T-helper 2 cell (primary cell): Measurements from ENCODE around the gene LYPLA2.

Source experiments
- DNase-seq, 5 experiments: peaks; one replicate each; pipeline versions ENCODE4 v3.0.0 to v3.0.0-alpha.2; 2012 to 2022
- total RNA-seq, 2 donors: gene quantifications; one replicate each; lab custom pipeline; 2026; lab: John Stamatoyannopoulos, UW

LYPLA2 gene
- total RNA-seq = 27.7 to 34.7 reads per million in 2 donors

DNA sequence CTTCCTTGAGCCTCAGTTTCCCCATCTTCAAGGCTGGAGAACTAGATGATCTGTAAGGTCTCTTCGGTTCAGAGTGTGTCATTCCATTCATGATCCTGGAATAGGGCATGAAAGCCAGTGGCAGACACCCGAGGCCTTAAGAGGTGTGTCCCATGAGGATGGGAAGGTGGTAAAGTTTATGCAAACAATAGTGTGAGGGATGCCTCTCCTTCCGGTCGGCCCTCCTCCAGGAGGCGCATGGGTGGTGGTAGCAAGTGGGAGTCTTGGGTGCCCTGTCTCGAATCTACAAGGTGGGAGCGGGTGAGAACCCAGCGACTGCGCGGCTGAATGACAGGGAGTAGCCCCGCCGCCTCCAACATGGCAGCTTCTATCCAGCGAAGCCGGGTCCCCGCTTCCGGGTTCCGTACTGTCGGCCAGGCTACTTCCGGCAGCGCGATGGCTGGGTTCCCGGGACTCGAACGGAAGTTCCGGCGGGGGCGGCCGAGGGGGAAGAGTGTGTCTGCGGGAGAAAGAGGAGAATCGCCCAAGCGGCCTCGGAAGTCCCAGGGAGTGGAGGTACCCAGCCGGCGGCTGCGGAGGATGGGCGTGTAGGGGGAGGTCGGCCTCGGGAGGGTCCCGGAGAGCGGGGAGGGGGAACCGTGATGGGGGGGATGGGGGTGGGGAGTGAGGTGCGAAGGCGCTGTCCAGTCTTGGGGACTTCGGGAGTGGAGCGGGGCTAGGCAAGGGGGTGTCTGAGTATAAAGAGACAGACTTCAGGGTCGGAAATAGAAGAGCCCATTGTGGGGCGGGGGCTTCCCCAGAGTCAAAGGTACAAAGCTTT is at the start of gene LYPLA2:
Gene LYPLA2, plus strand, starts transcription at position 450 of the 820 bp plus-strand sequence. CDS start 1,538 bp downstream, outside the sequence.
- DNase-seq = peak; percentile 71 to 91 (median 80)

DNA sequence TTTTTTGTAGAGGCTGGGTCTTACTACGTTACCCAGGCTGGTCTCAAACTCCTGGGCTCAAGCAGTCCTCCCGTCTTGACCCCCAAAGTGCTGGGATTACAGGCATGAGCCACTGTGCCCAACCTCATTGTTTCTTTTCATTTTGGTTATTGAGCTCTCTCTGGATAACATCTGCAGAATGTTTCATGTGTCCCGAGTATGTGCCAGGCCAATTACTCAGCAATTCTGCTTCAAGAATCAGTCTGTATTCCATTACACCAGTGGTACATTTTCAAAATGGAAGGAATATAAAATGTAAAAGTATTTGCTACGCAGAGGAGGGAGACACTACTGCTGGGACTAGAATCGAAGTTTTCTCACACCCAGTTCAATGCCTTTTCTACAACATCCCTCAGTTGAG is 49.3 kb upstream of the LYPLA2 start:
- no peak for DNase-seq

GRCh38 chr1:23742670-23743286 is 48.2 kb upstream of the LYPLA2 start:
- peak in 2 of 5 experiments; percentile 7 to 8 for DNase-seq

DNA sequence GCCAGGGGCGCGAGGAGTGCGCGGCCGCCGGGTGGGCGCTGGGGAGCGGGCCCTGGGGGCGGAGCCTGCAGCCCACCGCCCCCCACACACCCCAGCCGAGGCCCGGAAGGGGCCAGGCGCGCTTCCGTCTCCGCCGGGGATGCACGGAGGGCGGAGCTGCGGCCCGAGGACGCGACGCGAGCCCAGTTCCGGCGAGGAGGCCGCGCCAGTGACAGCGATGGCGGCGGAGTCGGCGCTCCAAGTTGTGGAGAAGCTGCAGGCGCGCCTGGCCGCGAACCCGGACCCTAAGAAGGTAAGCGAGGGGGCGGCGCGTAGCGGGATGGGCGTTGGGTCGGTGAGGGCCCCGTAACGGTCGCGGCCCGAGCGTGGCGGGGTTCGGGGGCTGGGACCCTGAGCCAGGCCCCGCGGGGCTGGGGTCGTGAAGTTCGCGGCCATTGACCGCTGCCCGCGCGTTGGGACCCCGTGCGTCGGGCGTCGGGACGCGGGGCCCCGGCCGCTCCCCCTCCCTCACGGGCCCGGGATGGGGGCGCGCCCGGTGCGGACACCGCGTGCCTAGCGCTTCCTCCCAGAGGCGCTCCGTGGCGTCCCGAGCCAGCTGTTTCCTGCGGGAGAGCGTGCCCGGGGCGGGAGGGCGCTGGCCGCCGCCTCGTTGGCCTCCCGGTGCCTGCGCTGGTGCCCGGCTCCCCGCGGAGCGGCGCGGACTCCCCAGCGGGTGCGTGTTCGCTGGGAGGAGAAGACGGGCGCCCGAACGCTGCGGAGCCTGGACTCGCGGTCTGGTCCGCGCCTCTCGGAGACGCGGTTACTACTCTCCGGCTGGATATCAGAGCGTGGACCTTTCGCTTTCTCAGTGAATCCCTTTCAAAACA is 47.4 kb upstream of the LYPLA2 start, which contains the start of gene ELOA:
Gene ELOA, plus strand, starts transcription at position 185 of the 866 bp plus-strand sequence. Its CDS starts 33 bp downstream, at position 218.
- DNase-seq = peak; percentile 60 to 91 (median 66)

DNA sequence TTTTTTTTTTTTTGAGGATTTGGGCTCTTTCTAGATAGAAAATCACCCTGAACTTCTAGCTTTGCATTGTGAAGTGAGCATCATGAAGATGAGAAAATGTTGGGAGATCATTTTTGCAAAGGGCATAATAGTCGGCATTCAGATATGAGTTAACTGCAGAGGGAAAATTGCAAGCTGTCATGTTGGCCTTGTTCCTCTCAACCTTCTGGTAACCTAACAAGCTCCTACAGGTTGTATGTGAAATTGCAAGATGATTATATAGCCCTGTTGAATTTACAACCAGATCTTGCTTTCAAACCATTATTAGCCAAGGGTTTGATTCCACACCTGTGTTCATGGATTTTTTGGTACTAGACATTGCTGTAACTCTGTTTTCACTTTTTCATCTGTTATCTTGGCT is 45.4 kb upstream of the LYPLA2 start:
- peak in 1 of 5 experiments; percentile 72 for DNase-seq

- DNase-seq = no peak
Observed at GRCh38 chr1:23748016-23748415, 42.9 kb upstream of the LYPLA2 start.

- peak in 1 of 5 experiments; percentile 67 for DNase-seq
Observed at GRCh38 chr1:23751050-23751814, 39.7 kb upstream of the LYPLA2 start.

GRCh38 chr1:23751815-23752200 is 39.1 kb upstream of the LYPLA2 start:
- no peak for DNase-seq

- DNase-seq = no peak
Observed at GRCh38 chr1:23752909-23753308, 38.0 kb upstream of the LYPLA2 start.

DNA sequence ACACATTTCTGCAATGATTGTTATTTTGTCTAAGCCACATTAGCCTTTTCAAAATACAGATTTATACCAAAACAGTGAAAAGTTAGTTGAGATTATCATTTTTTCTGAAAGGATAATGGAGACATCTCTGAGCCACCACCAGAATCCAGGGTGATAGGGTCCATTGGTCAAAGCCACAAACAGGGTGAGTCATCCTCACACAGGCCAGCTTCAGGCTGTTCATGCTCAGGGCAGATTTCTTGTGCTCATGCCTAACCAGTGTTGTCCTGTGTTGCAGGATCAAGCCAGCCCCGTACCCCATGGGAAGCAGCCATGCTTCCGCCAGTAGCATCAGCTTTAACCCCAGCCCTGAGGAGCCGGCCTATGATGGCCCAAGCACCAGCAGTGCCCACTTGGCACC is 34.3 kb upstream of the LYPLA2 start:
- no peak for DNase-seq

DNA sequence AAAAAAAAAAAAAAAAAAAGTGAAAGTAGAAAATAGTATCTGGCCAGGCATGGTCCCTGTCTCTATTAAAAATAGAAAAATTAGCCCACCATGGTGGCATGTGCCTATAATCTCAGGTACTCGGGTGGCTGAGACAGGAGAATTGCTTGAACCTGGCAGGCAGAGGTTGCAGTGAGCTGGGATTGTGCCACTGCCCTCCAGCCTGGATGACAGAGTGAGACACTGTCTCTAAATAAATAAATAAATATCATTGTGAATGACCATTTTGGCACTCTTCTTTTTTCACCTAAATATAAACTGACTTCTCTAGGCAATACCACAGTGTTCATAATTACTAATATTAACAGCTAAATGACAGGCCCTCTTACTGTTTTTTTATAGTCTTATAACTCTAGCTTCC is 33.1 kb upstream of the LYPLA2 start:
- DNase-seq = no peak

- DNase-seq = no peak
Observed at GRCh38 chr1:23759277-23759676, 31.7 kb upstream of the LYPLA2 start.

DNA sequence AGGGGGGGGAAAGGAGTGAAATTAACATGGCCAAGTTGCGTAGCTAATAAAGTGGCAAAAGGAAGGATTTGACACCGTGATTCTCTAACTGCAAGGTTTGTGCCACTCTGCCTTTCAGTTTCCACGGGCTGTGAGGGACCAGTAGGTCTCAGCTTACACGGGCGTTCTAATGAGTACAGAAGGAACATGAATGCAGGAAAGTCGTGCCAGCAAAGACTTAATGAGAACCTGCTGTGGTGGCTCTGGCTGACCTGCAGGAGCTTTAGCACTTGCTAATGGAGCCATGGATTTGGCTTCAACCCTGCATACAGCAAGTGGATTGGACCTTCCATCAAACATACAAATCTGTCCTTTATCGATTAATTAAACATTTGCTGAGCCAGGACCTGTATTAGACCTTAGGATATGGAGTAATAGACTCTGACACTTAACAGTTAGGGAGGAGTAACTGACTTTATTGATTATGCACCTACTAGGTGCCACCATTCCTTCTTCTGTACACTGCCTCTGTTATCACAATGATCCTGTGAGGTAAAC is 27.8 kb upstream of the LYPLA2 start:
- no peak for DNase-seq

- no peak for DNase-seq
Observed at GRCh38 chr1:23768733-23769132, 22.2 kb upstream of the LYPLA2 start.

GRCh38 chr1:23772049-23772853 is 18.7 kb upstream of the LYPLA2 start:
- peak; percentile 58 to 80 (median 72) for DNase-seq

- no peak for DNase-seq
Observed at GRCh38 chr1:23772854-23773242, 18.1 kb upstream of the LYPLA2 start.

- DNase-seq = no peak
Observed at GRCh38 chr1:23774174-23774880, 16.6 kb upstream of the LYPLA2 start.

- no peak for DNase-seq
Observed at GRCh38 chr1:23776217-23776616, 14.7 kb upstream of the LYPLA2 start.

DNA sequence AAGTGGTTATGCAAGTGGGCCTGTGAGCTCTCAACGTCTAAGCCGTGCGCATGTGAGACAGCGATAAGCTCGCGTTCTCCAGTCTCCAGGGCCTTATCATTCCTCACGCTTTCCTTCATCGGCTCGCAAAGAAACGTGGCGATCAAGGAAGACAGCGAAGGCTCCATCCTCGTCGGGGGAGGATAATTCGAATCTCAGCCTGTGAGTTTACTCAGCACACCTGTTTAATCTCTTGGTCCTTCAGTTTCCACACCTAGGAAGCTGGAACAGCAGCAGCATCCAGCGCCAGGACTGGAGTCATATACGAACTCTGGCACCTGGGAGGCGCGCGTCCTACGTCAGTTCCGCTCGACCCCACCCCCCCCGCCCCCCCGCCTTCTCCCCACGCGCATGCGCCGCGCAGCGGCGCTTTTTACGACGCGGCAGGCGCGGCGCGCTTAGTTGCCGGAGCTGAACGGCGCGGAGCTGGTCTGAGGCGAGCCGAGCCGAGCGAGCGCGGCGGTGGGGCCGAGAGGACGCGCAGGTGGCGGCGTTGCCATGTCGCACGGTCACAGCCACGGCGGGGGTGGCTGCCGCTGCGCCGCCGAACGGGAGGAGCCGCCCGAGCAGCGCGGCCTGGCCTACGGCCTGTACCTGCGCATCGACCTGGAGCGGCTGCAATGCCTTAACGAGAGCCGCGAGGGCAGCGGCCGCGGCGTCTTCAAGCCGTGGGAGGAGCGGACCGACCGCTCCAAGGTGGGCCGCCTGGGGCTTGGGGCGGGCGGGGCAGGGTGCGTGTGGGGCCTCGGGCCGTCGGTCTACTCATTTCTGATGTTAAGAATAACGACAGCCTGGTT is 12.7 kb upstream of the LYPLA2 start, which contains the start of gene PITHD1:
Gene PITHD1, plus strand, starts transcription at position 440 of the 836 bp plus-strand sequence. Its CDS starts 98 bp downstream, at position 538.
- DNase-seq = peak; percentile 62 to 90 (median 77)
